ENCODE measurements around the gene GTF3C2. TPM values are rescaled to one million over a fixed set of nuclear protein-coding genes. Genes with fewer than 3 reads are reported as not detected.

GTF3C2 gene
- total and polyA plus RNA-seq, 2 of the 4 experiments (the other 2 are of a cell fraction) = 25.5 to 36.9 TPM

DNA sequence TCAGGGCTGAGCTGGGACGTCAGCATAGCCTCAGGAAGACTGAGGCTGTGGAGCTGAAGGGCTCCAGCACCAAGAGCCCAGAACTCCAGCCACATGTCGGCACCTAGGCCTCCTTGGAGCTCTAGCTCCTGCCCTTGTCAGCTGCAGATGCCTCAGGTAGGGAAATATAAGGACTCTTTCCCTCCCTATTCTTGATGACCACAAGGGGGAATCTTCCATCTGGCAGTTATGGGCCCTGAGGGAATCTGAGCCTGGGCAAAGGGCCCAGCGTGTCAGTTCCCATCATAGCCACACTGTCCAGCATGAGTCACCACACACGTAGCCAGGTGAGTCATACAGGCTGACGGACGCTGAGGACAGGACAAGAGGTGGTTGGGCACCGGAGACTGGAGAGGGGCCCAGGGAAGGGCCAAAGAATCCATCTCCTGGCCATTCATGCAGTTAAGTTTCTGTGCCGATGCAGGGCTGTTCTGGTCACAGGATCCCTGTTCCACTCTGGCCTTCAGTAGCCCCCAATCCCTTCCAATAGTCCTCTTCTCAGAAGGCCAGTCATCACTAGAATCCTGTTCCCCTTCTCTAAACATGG, 35.5 kb downstream of the GTF3C2 start:
- Histone ChIP-seq H3K23ac (ENCODE audit: low read depth, low read length) (peak overlapping the region; percentile 89; the same call in 1 of the 2 replicates), H2BK120ac (ENCODE audit: low read depth, low read length) (peak overlapping the region; percentile 56), H2BK5ac (ENCODE audit: low read depth, low read length, poor library complexity, severe bottlenecking) (peak overlapping the region; percentile 94), H3K79me1 (ENCODE audit: low read depth in 1 of 2, low read length in 2 of 2) (peaks cover 28 to 48% of the 10 kb centered on the region in 2 experiments; a peak in 3 of 4 replicates), H3K56ac (ENCODE audit: extremely low read depth, insufficient read depth, low read length) (peak overlapping the region; percentile 69), H2AK5ac (ENCODE audit: low read depth, low read length) (peak overlapping the region; percentile 75), H2BK20ac (ENCODE audit: low read depth, low read length) (peak overlapping the region; percentile 72), H4K20me1 (ENCODE audit: insufficient read depth, low read length) (no peaks in the 10 kb centered on the region), H2AFZ (replicated peaks; ENCODE audit: low read length, poor library complexity) (peak overlapping the region; percentile 67), H4K8ac (ENCODE audit: low read depth in 2 of 2, low read length in 2 of 2) (peak overlapping the region in 1 of 2 experiments; percentile 83), H4K91ac (ENCODE audit: insufficient read depth, low read depth, low read length) (peak overlapping the region; percentile 74), H2BK15ac (ENCODE audit: low read depth, low read length) (peak overlapping the region; percentile 40; the same call in 1 of the 3 replicates), H3K4me3 (ENCODE audit: insufficient read depth, low read depth, low read length) (peak overlapping the region; percentile 3; the same call in 1 of the 2 replicates), H3K4ac (ENCODE audit: low read depth, low read length) (peak overlapping the region; percentile 80), H3K18ac (ENCODE audit: low read depth, low read length) (peak overlapping the region; percentile 66; the same call in 1 of the 2 replicates), H3K14ac (replicated peaks; ENCODE audit: low read depth, low read length) (0 out of 2 replicates have a peak overlapping the region, but pooled peaks have one; percentile 66), H3K27ac (ENCODE audit: insufficient read depth, low read length) (peak overlapping the region; percentile 64), H3K9me3 (ENCODE audit: control insufficient read depth, insufficient read depth, low read length) (no peaks in the 10 kb centered on the region), H3K4me2 (ENCODE audit: low read depth, low read length) (peak overlapping the region; percentile 68), H3K4me1 (ENCODE audit: control insufficient read depth, insufficient read depth, low read length) (peaks cover 7% of the 10 kb centered on the region), H3K36me3 (ENCODE audit: control insufficient read depth, insufficient read depth, low read length) (peaks cover 6% of the 10 kb centered on the region), H3K9ac (ENCODE audit: low read depth, low read length) (no peak overlapping the region; the same call in 1 of the 2 replicates), H2AK9ac (replicated peaks; ENCODE audit: low read depth, low read length, poor library complexity) (peak overlapping the region; percentile 82), H4K5ac (ENCODE audit: low read depth, low read length) (peak overlapping the region; percentile 36; the same call in 1 of the 2 replicates), H3K9me1 (ENCODE audit: insufficient read depth, low read length) (peaks cover 15% of the 10 kb centered on the region; the same call in 1 of the 2 replicates), H3K27me3 (ENCODE audit: control insufficient read depth, insufficient read depth, low read length) (no peaks in the 10 kb centered on the region)
- in situ Hi-C loops (cut with MboI; ENCODE audit: low sequenced_read_pairs) = no loop called here
- dilution Hi-C loops (cut with HindIII; ENCODE audit: low sequenced_read_pairs, unreplicated experiment) = no loop called here
- ChIA-PET CTCF (interaction anchor here (0.7 kb wide), 2 partner anchors 26 to 28 kb away, joined by 3 to 6 read pairs; no protein-coding TSS in a partner anchor), POLR2A (ENCODE audit: unreplicated experiment) (no interaction called here)
- 29% methylated on average over 3 of the region's 8 CpGs; no CpG with 5 or more reads in 1 of the 2 experiments for WGBS, 2 experiments (ENCODE audit: extremely low coverage in 2 of 2, insufficient read length in 1 of 2)
- intact Hi-C loops (cut with micrococcal nuclease) = loop anchor here (1.0 to 5.0 kb wide), 2 partner anchors 36 to 49 kb away; partner anchors contain the start of genes EIF2B4, GTF3C2 and SNX17
- DNase-seq (peak; percentile 99), ATAC-seq (ENCODE audit: low read depth) (peak; percentile 74)
- no TSS peak for BruUV-seq (replicated peaks)
- peak; percentile 20; the same call in 1 of the 2 replicates for TF ChIP-seq MXI1 (IDR thresholded peaks at IDR 0.05; ENCODE audit: borderline replicate concordance, low read depth, low read length)
- peak; percentile 82 for TF ChIP-seq BHLHE40 (IDR thresholded peaks at IDR 0.05; ENCODE audit: low read depth, low read length)
- TF ChIP-seq RAD21 (IDR thresholded peaks at IDR 0.05; ENCODE audit: low read length) = peak; percentile 65
- no peak for TF ChIP-seq MAFK (IDR thresholded peaks at IDR 0.05; ENCODE audit: low read depth, low read length)
- TF ChIP-seq POLR2A (IDR thresholded peaks at IDR 0.05; ENCODE audit: low read depth, low read length) = peak; percentile 79
- no peak for TF ChIP-seq CEBPB (IDR thresholded peaks at IDR 0.05; ENCODE audit: low read depth, low read length)
- no peak for TF ChIP-seq NFE2L2 (IDR thresholded peaks at IDR 0.05; ENCODE audit: low read depth, low read length)
- peak; percentile 76 for TF ChIP-seq RCOR1 (IDR thresholded peaks at IDR 0.05; ENCODE audit: insufficient replicate concordance, low read length)
- TF ChIP-seq, protein P1, sequence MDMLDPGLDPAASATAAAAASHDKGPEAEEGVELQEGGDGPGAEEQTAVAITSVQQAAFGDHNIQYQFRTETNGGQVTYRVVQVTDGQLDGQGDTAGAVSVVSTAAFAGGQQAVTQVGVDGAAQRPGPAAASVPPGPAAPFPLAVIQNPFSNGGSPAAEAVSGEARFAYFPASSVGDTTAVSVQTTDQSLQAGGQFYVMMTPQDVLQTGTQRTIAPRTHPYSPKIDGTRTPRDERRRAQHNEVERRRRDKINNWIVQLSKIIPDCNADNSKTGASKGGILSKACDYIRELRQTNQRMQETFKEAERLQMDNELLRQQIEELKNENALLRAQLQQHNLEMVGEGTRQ (IDR thresholded peaks at IDR 0.05; ENCODE audit: low read depth, low read length) = no peak
- TF ChIP-seq RFX5 (IDR thresholded peaks at IDR 0.05; ENCODE audit: low read depth, low read length) = no peak
- TF ChIP-seq SMC3 (IDR thresholded peaks at IDR 0.05; ENCODE audit: low read depth, low read length) = peak; percentile 67
- no peak for TF ChIP-seq CHD1 (IDR thresholded peaks at IDR 0.05; ENCODE audit: low read depth, low read length)
- TF ChIP-seq MAZ (IDR thresholded peaks at IDR 0.05; ENCODE audit: borderline replicate concordance, low read depth, low read length) = 0 out of 2 replicates have a peak, but pooled peaks have one; percentile 20
- TF ChIP-seq, protein P2, sequence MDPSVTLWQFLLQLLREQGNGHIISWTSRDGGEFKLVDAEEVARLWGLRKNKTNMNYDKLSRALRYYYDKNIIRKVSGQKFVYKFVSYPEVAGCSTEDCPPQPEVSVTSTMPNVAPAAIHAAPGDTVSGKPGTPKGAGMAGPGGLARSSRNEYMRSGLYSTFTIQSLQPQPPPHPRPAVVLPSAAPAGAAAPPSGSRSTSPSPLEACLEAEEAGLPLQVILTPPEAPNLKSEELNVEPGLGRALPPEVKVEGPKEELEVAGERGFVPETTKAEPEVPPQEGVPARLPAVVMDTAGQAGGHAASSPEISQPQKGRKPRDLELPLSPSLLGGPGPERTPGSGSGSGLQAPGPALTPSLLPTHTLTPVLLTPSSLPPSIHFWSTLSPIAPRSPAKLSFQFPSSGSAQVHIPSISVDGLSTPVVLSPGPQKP (IDR thresholded peaks at IDR 0.05; ENCODE audit: borderline replicate concordance, low read depth, low read length) = no peak
- TF ChIP-seq FOS (IDR thresholded peaks at IDR 0.05; ENCODE audit: low read depth, low read length) = peak; percentile 100

Measured in IMR-90 (cell line).